Measurements from ENCODE around the gene WBP2NL. TPM values are rescaled to one million over a fixed set of nuclear protein-coding genes. Genes with fewer than 3 reads are reported as not detected.

WBP2NL gene
- total and polyA plus RNA-seq, 4 donors: 0.12 to 0.50 (median 0.25) TPM

DNA sequence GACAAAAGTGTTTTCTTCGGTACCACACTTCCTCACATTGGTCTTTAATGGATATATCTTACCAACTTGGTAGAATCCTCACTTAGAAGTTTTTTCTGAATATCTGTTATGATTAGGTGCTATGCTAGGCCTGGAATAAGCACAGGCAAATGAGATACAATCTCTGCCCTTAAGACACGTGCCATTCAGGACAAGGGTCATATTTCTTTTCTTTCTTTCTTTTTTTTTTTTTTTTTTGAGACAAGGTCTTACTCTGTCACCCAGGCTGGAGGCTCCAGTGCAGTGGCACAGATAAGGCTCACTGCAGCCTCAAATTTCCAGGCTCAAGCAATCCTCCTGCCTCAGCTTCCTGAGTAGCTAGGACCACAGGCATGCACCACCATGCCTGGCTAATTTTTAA lies 23.0 kb downstream of the WBP2NL start:
- no peak for DNase-seq (ENCODE audit: low spot score)
- Histone ChIP-seq H3K27me3 (ENCODE audit: control insufficient read depth in 4 of 4, insufficient read depth in 4 of 4, low read length in 3 of 4) (no peaks in the 10 kb centered on the region), H3K36me3 (ENCODE audit: control insufficient read depth in 4 of 4, insufficient read depth in 3 of 4, low read depth in 1 of 4, low read length in 3 of 4) (no peaks in the 10 kb centered on the region), H3K4me1 (ENCODE audit: control insufficient read depth in 4 of 4, insufficient read depth in 4 of 4, low read length in 3 of 4) (no peaks in the 10 kb centered on the region), H3K27ac (ENCODE audit: low read depth in 1 of 2, low read length in 2 of 2) (no peak overlapping the region), H3K9ac (ENCODE audit: low read depth in 1 of 2, low read length in 2 of 2) (no peak overlapping the region), H3K4me3 (ENCODE audit: low read depth in 1 of 3, low read length in 3 of 3) (no peak overlapping the region), H3K9me3 (ENCODE audit: control insufficient read depth in 4 of 4, low read length in 3 of 4) (no peaks in the 10 kb centered on the region)
- no peak for TF ChIP-seq SP1 (IDR thresholded peaks at IDR 0.05)
- TF ChIP-seq EGR1 (IDR thresholded peaks at IDR 0.05; ENCODE audit: low read depth in 2 of 2): no peak
- no peak for TF ChIP-seq GABPA (IDR thresholded peaks at IDR 0.05 in 1 of 2, conservative IDR thresholded peaks at IDR 0.05 in 1 of 2)
- TF ChIP-seq YY1 (IDR thresholded peaks at IDR 0.05): no peak
- TF ChIP-seq REST (IDR thresholded peaks at IDR 0.05): no peak
- TF ChIP-seq NR2F2 (IDR thresholded peaks at IDR 0.05): no peak
- TF ChIP-seq RAD21 (IDR thresholded peaks at IDR 0.05): no peak
- TF ChIP-seq, protein P1, sequence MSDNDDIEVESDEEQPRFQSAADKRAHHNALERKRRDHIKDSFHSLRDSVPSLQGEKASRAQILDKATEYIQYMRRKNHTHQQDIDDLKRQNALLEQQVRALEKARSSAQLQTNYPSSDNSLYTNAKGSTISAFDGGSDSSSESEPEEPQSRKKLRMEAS (IDR thresholded peaks at IDR 0.05): no peak
- no peak for TF ChIP-seq JUND (IDR thresholded peaks at IDR 0.05)
- TF ChIP-seq HNF4A (conservative IDR thresholded peaks at IDR 0.05): no peak
- no peak for TF ChIP-seq FOXA2 (IDR thresholded peaks at IDR 0.05)
- TF ChIP-seq RXRA (IDR thresholded peaks at IDR 0.05): no peak
- no peak for TF ChIP-seq HNF4G (IDR thresholded peaks at IDR 0.05)
- WGBS: 91% methylated on average over 2 of the region's 2 CpGs

- DNase-seq (ENCODE audit: low spot score): no peak
- no peaks in the 10 kb centered on the region for H3K9me3 ChIP-seq (ENCODE audit: control insufficient read depth in 4 of 4, low read length in 3 of 4)
- H3K9ac ChIP-seq (ENCODE audit: low read depth in 1 of 2, low read length in 2 of 2): no peak overlapping the region
- TF ChIP-seq RAD21 (IDR thresholded peaks at IDR 0.05): no peak
- no peak for TF ChIP-seq EGR1 (IDR thresholded peaks at IDR 0.05; ENCODE audit: low read depth in 2 of 2)
- TF ChIP-seq RXRA (IDR thresholded peaks at IDR 0.05): no peak
- TF ChIP-seq HNF4A (conservative IDR thresholded peaks at IDR 0.05): no peak
- no peak for TF ChIP-seq NR2F2 (IDR thresholded peaks at IDR 0.05)
- no peak for TF ChIP-seq JUND (IDR thresholded peaks at IDR 0.05)
- TF ChIP-seq SP1 (IDR thresholded peaks at IDR 0.05): no peak
- no peak for TF ChIP-seq FOXA2 (IDR thresholded peaks at IDR 0.05)
- TF ChIP-seq ATF3 (IDR thresholded peaks at IDR 0.05): no peak
- TF ChIP-seq, protein P1 (IDR thresholded peaks at IDR 0.05): no peak
- TF ChIP-seq, protein P2, sequence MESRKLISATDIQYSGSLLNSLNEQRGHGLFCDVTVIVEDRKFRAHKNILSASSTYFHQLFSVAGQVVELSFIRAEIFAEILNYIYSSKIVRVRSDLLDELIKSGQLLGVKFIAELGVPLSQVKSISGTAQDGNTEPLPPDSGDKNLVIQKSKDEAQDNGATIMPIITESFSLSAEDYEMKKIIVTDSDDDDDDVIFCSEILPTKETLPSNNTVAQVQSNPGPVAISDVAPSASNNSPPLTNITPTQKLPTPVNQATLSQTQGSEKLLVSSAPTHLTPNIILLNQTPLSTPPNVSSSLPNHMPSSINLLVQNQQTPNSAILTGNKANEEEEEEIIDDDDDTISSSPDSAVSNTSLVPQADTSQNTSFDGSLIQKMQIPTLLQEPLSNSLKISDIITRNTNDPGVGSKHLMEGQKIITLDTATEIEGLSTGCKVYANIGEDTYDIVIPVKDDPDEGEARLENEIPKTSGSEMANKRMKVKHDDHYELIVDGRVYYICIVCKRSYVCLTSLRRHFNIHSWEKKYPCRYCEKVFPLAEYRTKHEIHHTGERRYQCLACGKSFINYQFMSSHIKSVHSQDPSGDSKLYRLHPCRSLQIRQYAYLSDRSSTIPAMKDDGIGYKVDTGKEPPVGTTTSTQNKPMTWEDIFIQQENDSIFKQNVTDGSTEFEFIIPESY (IDR thresholded peaks at IDR 0.05): no peak
- TF ChIP-seq FOXA1 (IDR thresholded peaks at IDR 0.05): no peak
- TF ChIP-seq REST (IDR thresholded peaks at IDR 0.05): no peak
- no peak for TF ChIP-seq TAF1 (conservative IDR thresholded peaks at IDR 0.05)
- no peak overlapping the region for H3K27ac ChIP-seq (ENCODE audit: low read depth in 1 of 2, low read length in 2 of 2)
- no peaks in the 10 kb centered on the region for H3K4me1 ChIP-seq (ENCODE audit: control insufficient read depth in 4 of 4, insufficient read depth in 4 of 4, low read length in 3 of 4)
- no peaks in the 10 kb centered on the region for H3K36me3 ChIP-seq (ENCODE audit: control insufficient read depth in 4 of 4, insufficient read depth in 3 of 4, low read depth in 1 of 4, low read length in 3 of 4)
- no peaks in the 10 kb centered on the region for H3K27me3 ChIP-seq (ENCODE audit: control insufficient read depth in 4 of 4, insufficient read depth in 4 of 4, low read length in 3 of 4)
- no peak overlapping the region for H3K4me3 ChIP-seq (ENCODE audit: low read depth in 1 of 3, low read length in 3 of 3)
- 79% methylated on average over 2 of the region's 2 CpGs for WGBS
These were observed 23.7 kb downstream of the WBP2NL start for GRCh38 chr22:42022162-42022847.

Measured in liver (tissue), 9 donors.